Dermis microvascular lymphatic vessel endothelial cell (primary cell): ENCODE data around the gene STARD3NL. TPM values are rescaled to one million over a fixed set of nuclear protein-coding genes. Genes with fewer than 3 reads are reported as not detected.
"Not testable (repeated sequence)": the region's sequence is repeated elsewhere in the genome, so short reads cannot be mapped to it uniquely, and the experiment has no call there.

Source experiments
- DNase-seq, 2 donors: peaks; one replicate each; pipeline versions ENCODE4 v3.0.0 to v3.0.0-alpha.2; 2010; ENCODE audit warnings: low read depth in 2 of 2
- total RNA-seq: library from RNA; depleted of rRNA; stranded (reverse); fragments of >200 nt; gene quantifications from 2 replicates; pipeline ENCODE4 v1.2.1, GENCODE V29; 2014

STARD3NL gene
- total RNA-seq, 1 donor from 2014 or later, result 99.6 TPM

- not testable (repeated sequence) for DNase-seq
Measured at GRCh38 chr7:38263274-38263673, 85.2 kb downstream of the STARD3NL start.

- not testable (repeated sequence) for DNase-seq
Measured at GRCh38 chr7:38264602-38265001, 86.6 kb downstream of the STARD3NL start.

- DNase-seq, result not testable (repeated sequence)
Measured at GRCh38 chr7:38265958-38266357, 87.9 kb downstream of the STARD3NL start.

- DNase-seq, result not testable (repeated sequence)
Measured at GRCh38 chr7:38269704-38270346, 91.8 kb downstream of the STARD3NL start.

DNA sequence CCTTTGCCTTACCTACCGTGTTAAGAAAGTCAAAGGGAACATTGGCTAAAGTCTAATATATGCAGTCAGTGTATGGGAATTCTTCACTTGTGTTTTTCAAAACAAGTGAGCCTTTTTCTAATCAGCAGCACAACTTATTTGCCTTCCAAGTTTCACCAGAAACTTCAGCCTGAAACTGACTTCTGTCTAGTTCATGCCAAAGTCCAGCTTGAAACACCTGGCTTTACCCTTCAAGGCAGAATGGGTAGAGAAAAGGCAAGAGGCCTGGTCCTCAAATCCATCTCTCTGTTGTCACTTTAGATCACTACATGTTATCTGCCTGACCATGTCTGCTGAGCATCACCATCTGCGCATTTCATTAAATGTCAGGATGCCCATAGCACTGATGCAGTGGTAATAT, 92.4 kb downstream of the STARD3NL start:
- DNase-seq, result not testable (repeated sequence)

GRCh38 chr7:38273286-38273995, 95.4 kb downstream of the STARD3NL start, which contains the start of gene TARP:
TSS of gene TARP (minus strand) at chr7:38273636.
- DNase-seq, result no peak

- no peak for DNase-seq
Measured at GRCh38 chr7:38274486-38274885, 96.4 kb downstream of the STARD3NL start.

GRCh38 chr7:38274927-38275620, 97.0 kb downstream of the STARD3NL start:
- DNase-seq, result no peak

GRCh38 chr7:38276096-38276877, 98.2 kb downstream of the STARD3NL start:
- no peak for DNase-seq

- DNase-seq, result no peak
Measured at GRCh38 chr7:38280000-38280399, 102.0 kb downstream of the STARD3NL start.
